Epithelial cell of proximal tubule (primary cell): ENCODE results near the gene TMPRSS4. TPM values are rescaled to one million over a fixed set of nuclear protein-coding genes. Genes with fewer than 3 reads are reported as not detected.

Source experiments
- DNase-seq: peaks from one replicate; pipeline ENCODE4 v3.0.0-alpha.2; 2011; ENCODE audit warnings: low read depth
- H3K4me3 ChIP-seq: 2 replicates; pipeline ENCODE4 v1.5.1; 2011; ENCODE audit warnings: low read depth, mild to moderate bottlenecking, low read length
- total RNA-seq: library from RNA; depleted of rRNA; stranded (reverse); fragments of >200 nt; gene quantifications from 2 replicates; pipeline ENCODE4 v1.2.3, GENCODE V29; 2015
- TF ChIP-seq, protein P1 (sequence below): conservative IDR thresholded peaks from 2 replicates; pipeline ENCODE4 v1.5.1; 2012; ENCODE audit warnings: low read depth, mild to moderate bottlenecking, low read length

Gene TMPRSS4
- total RNA-seq, 1 donor from 2014 or later = 26.6 TPM

GRCh38 chr11:118046051-118046963, 30.6 kb upstream of the TMPRSS4 start:
- no peak for DNase-seq
- H3K4me3 ChIP-seq = no peak overlapping the region
- TF ChIP-seq, protein P1, sequence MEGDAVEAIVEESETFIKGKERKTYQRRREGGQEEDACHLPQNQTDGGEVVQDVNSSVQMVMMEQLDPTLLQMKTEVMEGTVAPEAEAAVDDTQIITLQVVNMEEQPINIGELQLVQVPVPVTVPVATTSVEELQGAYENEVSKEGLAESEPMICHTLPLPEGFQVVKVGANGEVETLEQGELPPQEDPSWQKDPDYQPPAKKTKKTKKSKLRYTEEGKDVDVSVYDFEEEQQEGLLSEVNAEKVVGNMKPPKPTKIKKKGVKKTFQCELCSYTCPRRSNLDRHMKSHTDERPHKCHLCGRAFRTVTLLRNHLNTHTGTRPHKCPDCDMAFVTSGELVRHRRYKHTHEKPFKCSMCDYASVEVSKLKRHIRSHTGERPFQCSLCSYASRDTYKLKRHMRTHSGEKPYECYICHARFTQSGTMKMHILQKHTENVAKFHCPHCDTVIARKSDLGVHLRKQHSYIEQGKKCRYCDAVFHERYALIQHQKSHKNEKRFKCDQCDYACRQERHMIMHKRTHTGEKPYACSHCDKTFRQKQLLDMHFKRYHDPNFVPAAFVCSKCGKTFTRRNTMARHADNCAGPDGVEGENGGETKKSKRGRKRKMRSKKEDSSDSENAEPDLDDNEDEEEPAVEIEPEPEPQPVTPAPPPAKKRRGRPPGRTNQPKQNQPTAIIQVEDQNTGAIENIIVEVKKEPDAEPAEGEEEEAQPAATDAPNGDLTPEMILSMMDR = no peak

DNA sequence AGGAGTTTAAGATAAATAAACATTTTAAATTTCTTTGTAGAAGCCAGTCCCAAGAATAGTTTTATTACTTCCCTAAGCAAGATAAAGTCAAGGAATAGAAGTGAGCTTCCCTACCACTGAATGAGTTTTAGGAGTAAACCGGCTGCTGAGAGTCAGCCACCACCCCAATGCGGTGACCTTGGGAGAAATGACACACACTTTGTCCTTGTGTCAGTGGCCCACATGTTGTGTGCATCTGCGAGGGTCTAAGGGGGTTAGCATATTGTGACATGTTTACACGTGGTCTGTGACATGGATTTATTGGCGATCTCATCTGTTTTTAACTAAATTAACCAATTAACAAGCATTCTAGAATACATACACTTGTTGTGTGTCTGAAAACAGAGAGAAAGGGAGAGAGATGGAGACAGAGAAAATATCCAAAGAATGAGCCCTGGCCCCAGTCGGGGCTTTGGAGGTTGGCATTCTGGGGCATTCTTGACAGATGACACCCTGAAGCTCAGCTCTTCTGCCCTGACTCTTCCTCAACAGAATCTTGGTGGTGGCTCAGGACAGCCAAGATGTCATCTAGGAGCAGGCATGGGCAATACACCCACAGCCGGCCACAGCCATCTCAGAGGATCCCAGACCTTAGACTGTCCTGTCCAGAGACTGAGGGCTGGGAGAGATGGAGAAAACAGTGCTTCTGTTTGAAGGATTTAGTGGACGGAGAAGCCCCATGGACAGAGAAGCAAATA, 29.7 kb upstream of the TMPRSS4 start:
- no peak for DNase-seq
- no peak overlapping the region for H3K4me3 ChIP-seq
- TF ChIP-seq, protein P1 = no peak

GRCh38 chr11:118047749-118048148, 29.1 kb upstream of the TMPRSS4 start:
- TF ChIP-seq, protein P1 = no peak
- no peak overlapping the region for H3K4me3 ChIP-seq
- DNase-seq = no peak

GRCh38 chr11:118048472-118049370, 28.2 kb upstream of the TMPRSS4 start:
- H3K4me3 ChIP-seq = no peak overlapping the region
- no peak for DNase-seq
- TF ChIP-seq, protein P1 = no peak

DNA sequence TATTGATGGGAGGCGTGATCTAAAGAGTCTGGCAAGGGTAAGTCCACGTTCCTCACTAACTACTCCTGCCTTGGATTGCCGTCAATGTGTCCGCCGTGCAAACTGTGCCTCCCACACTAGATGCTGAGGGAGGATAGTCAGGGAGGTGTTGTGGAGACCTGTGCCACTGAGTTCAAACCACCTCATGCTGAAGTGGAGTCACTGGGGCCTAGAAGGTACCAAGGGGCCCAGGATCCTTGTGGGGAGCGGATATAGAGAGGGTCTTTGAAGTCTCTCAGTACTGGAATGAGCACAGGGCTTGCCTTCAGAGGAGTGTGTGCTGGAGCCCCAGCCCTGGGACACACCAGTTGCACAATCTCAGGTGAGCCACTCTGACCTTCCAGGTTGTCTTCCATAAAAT, 27.1 kb upstream of the TMPRSS4 start:
- H3K4me3 ChIP-seq = no peak overlapping the region
- TF ChIP-seq, protein P1 = no peak
- no peak for DNase-seq

GRCh38 chr11:118050208-118050891, 26.5 kb upstream of the TMPRSS4 start:
- H3K4me3 ChIP-seq = no peak overlapping the region
- no peak for DNase-seq
- TF ChIP-seq, protein P1 = no peak
